Measurements from ENCODE around the gene GPR171. TPM values are rescaled to one million over a fixed set of nuclear protein-coding genes. Genes with fewer than 3 reads are reported as not detected.

The GPR171 gene
- total and polyA plus RNA-seq, 2 donors (not counting 1 experiment from before 2014, with no cell fraction given): not detected

DNA sequence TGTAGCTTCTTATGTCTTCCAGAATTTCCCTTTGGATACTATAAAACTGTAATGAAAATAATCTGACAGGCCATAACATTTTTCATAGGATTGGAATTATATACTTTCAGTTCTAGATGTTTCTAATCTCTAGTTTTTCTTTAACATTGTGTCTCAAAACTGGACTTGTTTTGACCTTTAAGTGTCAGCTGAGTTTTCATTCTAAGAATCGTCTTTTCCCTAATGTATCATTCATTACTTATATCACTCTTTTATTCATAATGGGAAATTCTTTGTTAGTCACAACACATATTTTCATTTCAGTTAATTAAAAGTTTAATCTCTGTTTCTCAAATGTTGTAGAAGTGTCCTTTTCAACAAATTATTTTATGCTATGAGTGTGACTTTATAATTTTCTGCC lies 11.9 kb downstream of the GPR171 start:
- Histone ChIP-seq H3K4me1 (ENCODE audit: control insufficient read depth, extremely low read depth, insufficient read depth, low read length) (no peaks in the 10 kb centered on the region), H3K36me3 (ENCODE audit: control insufficient read depth, insufficient read depth, low read length) (no peaks in the 10 kb centered on the region), H4K20me1 (ENCODE audit: control insufficient read depth, extremely low read depth, insufficient read depth, low read length) (no peaks in the 10 kb centered on the region), H3K4me3 (replicated peaks in 1 of 4; ENCODE audit: control extremely low read depth in 1 of 4, insufficient read depth in 1 of 4, low read depth in 3 of 4, low read length in 4 of 4) (no peak overlapping the region), H3K79me2 (ENCODE audit: control insufficient read depth, insufficient read depth, low read length) (no peaks in the 10 kb centered on the region), H2AFZ (ENCODE audit: low read length) (no peak overlapping the region), H3K4me2 (ENCODE audit: extremely low read depth, insufficient read depth, low read length) (no peak overlapping the region), H3K27me3 (ENCODE audit: control insufficient read depth, insufficient read depth, low read length) (no peaks in the 10 kb centered on the region), H3K9ac (ENCODE audit: insufficient read depth, low read length) (no peak overlapping the region), H3K9me3 (ENCODE audit: control insufficient read depth, insufficient read depth, low read depth, low read length) (no peaks in the 10 kb centered on the region), H3K27ac (ENCODE audit: insufficient read depth, low read length) (no peak overlapping the region)
- TF ChIP-seq, protein P1, sequence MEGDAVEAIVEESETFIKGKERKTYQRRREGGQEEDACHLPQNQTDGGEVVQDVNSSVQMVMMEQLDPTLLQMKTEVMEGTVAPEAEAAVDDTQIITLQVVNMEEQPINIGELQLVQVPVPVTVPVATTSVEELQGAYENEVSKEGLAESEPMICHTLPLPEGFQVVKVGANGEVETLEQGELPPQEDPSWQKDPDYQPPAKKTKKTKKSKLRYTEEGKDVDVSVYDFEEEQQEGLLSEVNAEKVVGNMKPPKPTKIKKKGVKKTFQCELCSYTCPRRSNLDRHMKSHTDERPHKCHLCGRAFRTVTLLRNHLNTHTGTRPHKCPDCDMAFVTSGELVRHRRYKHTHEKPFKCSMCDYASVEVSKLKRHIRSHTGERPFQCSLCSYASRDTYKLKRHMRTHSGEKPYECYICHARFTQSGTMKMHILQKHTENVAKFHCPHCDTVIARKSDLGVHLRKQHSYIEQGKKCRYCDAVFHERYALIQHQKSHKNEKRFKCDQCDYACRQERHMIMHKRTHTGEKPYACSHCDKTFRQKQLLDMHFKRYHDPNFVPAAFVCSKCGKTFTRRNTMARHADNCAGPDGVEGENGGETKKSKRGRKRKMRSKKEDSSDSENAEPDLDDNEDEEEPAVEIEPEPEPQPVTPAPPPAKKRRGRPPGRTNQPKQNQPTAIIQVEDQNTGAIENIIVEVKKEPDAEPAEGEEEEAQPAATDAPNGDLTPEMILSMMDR (conservative IDR thresholded peaks at IDR 0.05 in 1 of 2, IDR thresholded peaks at IDR 0.05 in 1 of 2; ENCODE audit: low read depth in 1 of 2, low read length in 2 of 2): no peak
- no peak for DNase-seq (ENCODE audit: low read depth in 2 of 2)

DNA sequence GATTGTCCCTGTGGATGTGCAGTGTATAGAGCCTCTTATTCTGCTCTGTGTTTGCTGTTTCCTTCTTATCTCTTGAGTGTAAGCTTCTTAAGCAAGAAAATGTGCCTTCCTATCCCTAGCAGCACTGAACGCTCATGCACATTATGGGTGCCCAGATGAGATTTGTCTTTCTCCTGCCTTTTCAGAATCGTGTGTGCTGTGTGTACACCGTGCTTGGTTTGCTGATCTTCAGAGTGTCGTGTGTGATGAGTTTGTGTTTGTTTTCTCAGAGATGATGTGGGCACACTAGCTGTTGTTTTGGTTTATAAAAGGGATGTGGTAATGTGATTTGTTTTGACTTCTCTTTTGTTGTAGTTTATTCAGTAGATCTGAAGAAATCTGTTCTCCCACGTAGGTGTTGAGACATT lies 19.7 kb downstream of the GPR171 start:
- Histone ChIP-seq H2AFZ (ENCODE audit: low read length) (peak overlapping the region; percentile 94), H3K36me3 (ENCODE audit: control insufficient read depth, insufficient read depth, low read length) (no peaks in the 10 kb centered on the region), H3K4me3 (replicated peaks in 1 of 4; ENCODE audit: control extremely low read depth in 1 of 4, insufficient read depth in 1 of 4, low read depth in 3 of 4, low read length in 4 of 4) (no peak overlapping the region), H4K20me1 (ENCODE audit: control insufficient read depth, extremely low read depth, insufficient read depth, low read length) (no peaks in the 10 kb centered on the region), H3K27ac (ENCODE audit: insufficient read depth, low read length) (no peak overlapping the region), H3K27me3 (ENCODE audit: control insufficient read depth, insufficient read depth, low read length) (no peaks in the 10 kb centered on the region), H3K4me1 (ENCODE audit: control insufficient read depth, extremely low read depth, insufficient read depth, low read length) (no peaks in the 10 kb centered on the region), H3K9ac (ENCODE audit: insufficient read depth, low read length) (no peak overlapping the region), H3K4me2 (ENCODE audit: extremely low read depth, insufficient read depth, low read length) (no peak overlapping the region), H3K79me2 (ENCODE audit: control insufficient read depth, insufficient read depth, low read length) (no peaks in the 10 kb centered on the region), H3K9me3 (ENCODE audit: control insufficient read depth, insufficient read depth, low read depth, low read length) (no peaks in the 10 kb centered on the region)
- no peak for DNase-seq (ENCODE audit: low read depth in 2 of 2)
- TF ChIP-seq EZH2 (IDR thresholded peaks at IDR 0.05; ENCODE audit: low read length, missing control alignments): no peak
- TF ChIP-seq, protein P1 (conservative IDR thresholded peaks at IDR 0.05 in 1 of 2, IDR thresholded peaks at IDR 0.05 in 1 of 2; ENCODE audit: low read depth in 1 of 2, low read length in 2 of 2): no peak

DNA sequence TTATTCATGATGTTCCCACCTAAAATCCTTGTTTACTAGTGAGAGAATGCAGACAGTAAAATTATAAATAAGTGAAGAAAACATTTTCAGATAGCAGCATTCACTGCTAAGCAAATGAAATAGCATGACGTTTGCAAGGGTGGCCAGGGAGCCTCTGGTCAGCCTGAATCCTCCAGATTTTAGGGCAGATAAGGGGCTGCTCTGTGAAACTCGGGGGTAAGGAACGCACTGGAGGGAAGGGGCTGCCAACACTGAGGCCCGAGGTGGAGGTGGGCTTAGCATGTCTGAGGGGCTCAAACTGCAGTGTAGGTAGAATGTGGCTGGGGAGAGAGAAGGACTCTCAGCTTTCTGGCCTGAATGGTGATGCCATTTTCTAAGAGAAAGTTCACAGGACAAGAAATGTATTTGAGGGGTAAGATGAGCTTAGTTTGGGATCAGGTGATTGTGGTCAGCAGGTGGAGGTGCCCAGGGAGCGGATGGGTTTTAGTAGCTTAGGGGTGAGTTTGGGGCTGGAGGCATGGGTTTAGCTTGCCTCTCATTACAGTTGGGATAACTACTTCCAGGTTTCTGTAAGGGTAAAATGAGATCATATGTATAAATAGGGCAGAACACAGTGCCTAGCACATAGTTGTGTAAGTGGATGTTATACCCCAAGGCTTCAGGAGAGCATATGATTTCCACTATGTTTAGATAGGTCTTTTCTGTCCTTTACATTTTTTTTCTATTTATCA lies 20.5 kb downstream of the GPR171 start:
- Histone ChIP-seq H3K27me3 (ENCODE audit: control insufficient read depth, insufficient read depth, low read length) (no peaks in the 10 kb centered on the region), H3K36me3 (ENCODE audit: control insufficient read depth, insufficient read depth, low read length) (no peaks in the 10 kb centered on the region), H3K4me2 (ENCODE audit: extremely low read depth, insufficient read depth, low read length) (no peak overlapping the region), H3K79me2 (ENCODE audit: control insufficient read depth, insufficient read depth, low read length) (no peaks in the 10 kb centered on the region), H3K4me1 (ENCODE audit: control insufficient read depth, extremely low read depth, insufficient read depth, low read length) (no peaks in the 10 kb centered on the region), H2AFZ (ENCODE audit: low read length) (no peak overlapping the region), H3K9me3 (ENCODE audit: control insufficient read depth, insufficient read depth, low read depth, low read length) (no peaks in the 10 kb centered on the region), H3K9ac (ENCODE audit: insufficient read depth, low read length) (no peak overlapping the region), H3K27ac (ENCODE audit: insufficient read depth, low read length) (no peak overlapping the region), H3K4me3 (replicated peaks in 1 of 4; ENCODE audit: control extremely low read depth in 1 of 4, insufficient read depth in 1 of 4, low read depth in 3 of 4, low read length in 4 of 4) (no peak overlapping the region), H4K20me1 (ENCODE audit: control insufficient read depth, extremely low read depth, insufficient read depth, low read length) (no peaks in the 10 kb centered on the region)
- no peak for TF ChIP-seq EZH2 (IDR thresholded peaks at IDR 0.05; ENCODE audit: low read length, missing control alignments)
- TF ChIP-seq, protein P1 (conservative IDR thresholded peaks at IDR 0.05 in 1 of 2, IDR thresholded peaks at IDR 0.05 in 1 of 2; ENCODE audit: low read depth in 1 of 2, low read length in 2 of 2): no peak
- DNase-seq (ENCODE audit: low read depth in 2 of 2): no peak

Data from fibroblast of lung (primary cell).